Left renal pelvis (tissue), 4 donors: ENCODE measurements around the gene CLCC1. TPM values are rescaled to one million over a fixed set of nuclear protein-coding genes. Genes with fewer than 3 reads are reported as not detected.
A peak's percentile ranks its signal among the peaks of the same experiment; 100 is the strongest.
"Not testable (repeated sequence)": the region's sequence is repeated elsewhere in the genome, so short reads cannot be mapped to it uniquely, and the experiment has no call there.

ENCODE experiments used
- DNase-seq, 4 donors: peaks; one replicate each; pipeline ENCODE4 v3.0.0-alpha.2; 2013; ENCODE audit warnings: low read depth in 4 of 4, low spot score in 3 of 4
- polyA plus RNA-seq, 4 donors: library from polyadenylated mRNA; unstranded; fragments of 120-200 nt; gene quantifications; one replicate each; pipeline ENCODE4 v1.2.1, GENCODE V29; 2013; ENCODE audit not compliant: insufficient read length in 4 of 4

Gene CLCC1, protein sequence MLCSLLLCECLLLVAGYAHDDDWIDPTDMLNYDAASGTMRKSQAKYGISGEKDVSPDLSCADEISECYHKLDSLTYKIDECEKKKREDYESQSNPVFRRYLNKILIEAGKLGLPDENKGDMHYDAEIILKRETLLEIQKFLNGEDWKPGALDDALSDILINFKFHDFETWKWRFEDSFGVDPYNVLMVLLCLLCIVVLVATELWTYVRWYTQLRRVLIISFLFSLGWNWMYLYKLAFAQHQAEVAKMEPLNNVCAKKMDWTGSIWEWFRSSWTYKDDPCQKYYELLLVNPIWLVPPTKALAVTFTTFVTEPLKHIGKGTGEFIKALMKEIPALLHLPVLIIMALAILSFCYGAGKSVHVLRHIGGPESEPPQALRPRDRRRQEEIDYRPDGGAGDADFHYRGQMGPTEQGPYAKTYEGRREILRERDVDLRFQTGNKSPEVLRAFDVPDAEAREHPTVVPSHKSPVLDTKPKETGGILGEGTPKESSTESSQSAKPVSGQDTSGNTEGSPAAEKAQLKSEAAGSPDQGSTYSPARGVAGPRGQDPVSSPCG
- 10 to 100 TPM; 33.7 to 48.4 (median 41.5) TPM for polyA plus RNA-seq

DNA sequence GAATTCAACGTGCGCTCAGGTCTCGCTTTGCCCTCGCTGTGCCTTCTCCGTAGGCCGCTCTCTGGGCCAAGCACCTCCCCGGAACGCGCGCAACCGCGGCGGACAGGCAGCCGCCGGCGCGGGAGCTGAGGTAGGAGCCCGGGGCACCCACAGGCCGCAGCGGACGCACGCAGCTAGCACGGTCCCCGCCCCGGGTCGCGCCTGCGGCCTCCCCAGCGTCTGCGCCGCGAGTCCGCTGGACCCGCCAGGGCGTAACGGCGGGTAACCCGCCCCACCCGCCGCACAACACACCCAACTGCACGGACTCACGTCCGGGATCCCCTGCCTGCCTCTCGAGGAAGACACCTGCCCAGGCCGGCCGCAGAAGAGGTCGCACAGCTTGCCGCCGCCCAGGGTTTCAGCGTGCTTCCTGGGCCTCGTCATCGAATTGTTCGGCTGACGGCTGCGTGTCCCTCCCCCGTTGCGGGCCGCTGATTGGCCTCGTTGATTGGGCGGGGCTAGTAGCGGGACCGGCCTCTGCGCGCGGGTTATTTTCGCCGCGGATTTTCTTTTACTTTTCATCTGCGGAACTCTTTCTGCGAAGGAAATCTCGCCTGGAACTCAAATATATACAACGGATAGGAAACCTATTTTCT is at the start of gene CLCC1:
Gene CLCC1, minus strand, starts transcription at position 433 of the 635 bp plus-strand sequence. CDS start 13,047 bp downstream, outside the sequence.
- DNase-seq, result peak; percentile 76 to 82 (median 80)

DNA sequence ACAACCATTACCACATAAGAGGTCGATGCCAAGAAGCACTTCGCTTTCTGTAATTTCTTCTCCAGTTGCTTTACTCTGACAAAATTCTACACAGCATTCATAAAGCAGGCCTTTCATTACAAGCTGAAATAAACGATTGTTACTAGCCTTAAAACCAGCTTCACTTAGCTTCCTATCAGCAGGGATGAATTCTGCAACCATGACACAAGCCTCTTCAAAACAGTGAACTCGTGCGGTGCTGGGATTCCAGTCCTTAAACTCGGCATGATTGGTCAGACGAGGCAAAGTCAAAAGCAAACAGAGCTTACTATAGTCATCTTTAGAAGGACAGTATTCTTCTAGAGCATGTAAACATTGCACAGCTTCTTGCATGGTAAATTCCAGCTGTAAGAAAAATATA is 48.1 kb upstream of the CLCC1 start:
- no peak for DNase-seq

DNA sequence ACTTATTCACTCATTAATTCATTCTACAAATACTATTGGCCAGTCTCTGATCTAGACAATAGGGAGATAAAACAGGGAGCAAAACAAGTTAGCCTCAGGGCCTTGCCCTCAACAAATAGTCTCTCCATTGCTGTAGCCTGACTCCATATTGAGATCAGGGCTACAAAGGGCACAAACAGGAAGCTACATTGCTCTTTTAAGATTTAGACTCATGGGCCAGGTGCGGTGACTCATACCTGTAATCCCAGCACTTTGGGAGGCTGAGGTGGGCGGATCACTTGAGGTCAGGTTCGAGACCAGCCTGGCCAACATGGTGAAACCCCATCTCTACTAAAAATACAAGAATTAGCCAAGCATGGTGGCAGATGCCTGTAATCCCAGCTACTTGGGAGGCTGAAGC is 33.3 kb upstream of the CLCC1 start:
- DNase-seq, result not testable (repeated sequence)

DNA sequence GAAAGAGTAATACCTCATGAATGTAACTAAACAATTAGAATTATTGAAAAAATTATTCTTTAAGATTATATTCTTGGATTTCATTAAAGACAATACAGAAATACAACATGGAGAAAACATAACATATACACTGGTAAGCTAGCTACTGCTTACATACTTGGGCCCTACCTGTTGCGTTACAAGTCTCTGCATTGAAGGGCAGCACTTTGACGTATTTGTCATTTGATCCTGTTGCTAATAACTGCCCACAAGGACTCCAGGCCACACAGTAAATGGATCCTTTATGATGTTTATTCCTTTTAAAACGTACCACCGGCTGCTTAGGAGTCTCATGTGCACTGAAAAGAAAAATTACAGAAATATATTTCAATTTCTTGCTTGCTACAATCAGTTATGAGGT is 19.8 kb upstream of the CLCC1 start:
- no peak for DNase-seq

GRCh38 chr1:108976658-108977057 is 13.4 kb upstream of the CLCC1 start:
- DNase-seq, result no peak

DNA sequence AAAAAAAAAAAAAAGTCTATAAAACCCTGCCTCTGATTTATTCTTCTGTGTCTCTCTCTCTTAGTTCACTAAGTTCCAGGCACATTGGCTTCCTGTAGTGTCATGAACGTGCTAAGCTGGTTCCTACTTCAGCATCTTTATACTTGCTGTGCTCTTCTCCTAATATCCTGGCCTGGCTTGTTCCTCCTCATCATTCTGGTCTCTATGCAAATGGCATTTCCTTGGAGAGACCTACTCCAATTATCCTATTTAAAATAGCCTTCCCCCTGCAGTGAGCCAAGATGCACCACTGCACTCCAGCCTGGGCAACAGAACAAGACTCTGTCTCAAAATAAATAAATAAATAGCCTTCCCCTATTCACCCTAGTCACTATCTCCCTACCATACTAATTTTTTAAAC is 9.7 kb upstream of the CLCC1 start:
- DNase-seq, result no peak

GRCh38 chr1:108969346-108969745 is 6.1 kb upstream of the CLCC1 start:
- no peak for DNase-seq

- DNase-seq, result no peak
These were observed 618 bp downstream of the CLCC1 start for GRCh38 chr1:108962681-108963051.

GRCh38 chr1:108961752-108962486 is 1.4 kb downstream of the CLCC1 start:
- no peak for DNase-seq

DNA sequence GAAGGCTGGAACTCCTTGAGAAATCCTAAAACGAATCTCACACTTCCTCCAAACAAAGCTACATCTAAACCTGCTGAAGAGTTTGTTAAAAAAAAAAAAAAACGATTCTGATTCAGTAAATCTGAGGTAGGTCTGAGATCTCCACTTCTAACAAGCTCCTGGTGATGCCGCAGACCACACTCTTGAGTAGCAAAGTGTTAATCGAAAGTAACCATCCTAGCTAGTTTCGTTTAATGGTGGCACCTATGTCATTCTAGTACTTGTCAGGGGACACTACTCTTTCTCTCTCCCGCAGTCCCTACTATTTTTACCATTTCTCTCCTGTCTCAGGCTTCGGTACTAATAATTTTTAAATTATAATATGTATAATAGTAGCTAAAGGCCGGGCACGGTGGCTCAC is 2.1 kb downstream of the CLCC1 start:
- no peak for DNase-seq

DNA sequence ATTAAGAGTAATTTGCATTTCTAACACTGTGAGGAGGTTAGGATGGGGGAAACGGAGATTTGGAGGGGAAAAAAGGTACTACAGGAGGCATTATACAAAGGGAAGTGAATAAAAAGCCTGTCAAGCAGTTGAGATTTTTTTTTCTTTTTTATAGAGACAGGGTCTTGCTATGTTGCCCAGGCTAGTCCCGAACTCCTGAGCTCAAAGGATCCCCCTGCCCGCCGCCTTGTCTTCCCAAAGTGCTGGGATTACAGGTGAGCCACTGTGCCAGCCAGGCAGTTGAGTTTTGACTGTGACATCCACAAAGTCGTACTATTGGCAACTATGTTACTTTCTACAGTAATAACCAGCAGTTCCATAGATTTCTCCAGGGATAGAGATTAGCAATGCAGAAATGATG is 2.6 kb downstream of the CLCC1 start:
- DNase-seq, result no peak

GRCh38 chr1:108957888-108958287 is 5.4 kb downstream of the CLCC1 start:
- DNase-seq, result no peak

DNA sequence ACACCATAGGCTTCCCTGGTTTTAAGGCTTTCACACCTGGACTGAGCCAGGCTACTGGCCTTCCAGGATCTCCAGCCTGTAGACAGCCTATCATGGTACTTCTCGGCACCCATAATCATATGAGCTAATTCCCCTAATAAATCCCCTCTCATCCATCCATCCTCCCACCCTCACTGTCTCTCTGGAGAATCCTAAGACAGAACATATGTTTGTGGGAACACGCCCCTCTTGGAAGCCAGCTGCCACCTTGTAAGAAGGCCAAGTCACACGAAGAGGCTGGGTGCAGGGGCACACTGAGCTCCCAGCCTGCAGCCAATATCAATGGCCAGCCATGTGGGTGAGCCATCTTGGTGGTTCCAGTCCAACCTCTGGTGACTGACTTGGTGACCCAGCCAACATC is 7.4 kb downstream of the CLCC1 start:
- no peak for DNase-seq

DNA sequence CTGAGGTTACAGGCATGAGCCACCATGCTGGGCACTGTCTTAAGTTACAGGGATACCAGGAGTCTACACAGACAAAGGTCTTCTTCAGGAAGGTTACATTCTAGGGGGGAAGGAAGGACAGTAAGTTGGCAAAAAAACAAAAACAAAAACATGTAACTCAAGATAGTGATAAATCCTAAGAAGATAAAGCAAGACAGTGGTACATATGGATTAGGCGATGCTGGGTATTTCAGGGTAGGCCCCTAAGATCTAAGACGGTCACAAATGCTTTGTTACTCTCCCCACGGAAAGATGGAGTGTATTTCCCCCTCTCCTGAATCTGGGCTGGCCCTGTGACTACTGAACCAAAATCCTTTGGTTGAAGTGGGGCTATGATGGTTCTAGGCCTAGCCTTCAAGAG is 8.2 kb downstream of the CLCC1 start:
- no peak for DNase-seq

DNA sequence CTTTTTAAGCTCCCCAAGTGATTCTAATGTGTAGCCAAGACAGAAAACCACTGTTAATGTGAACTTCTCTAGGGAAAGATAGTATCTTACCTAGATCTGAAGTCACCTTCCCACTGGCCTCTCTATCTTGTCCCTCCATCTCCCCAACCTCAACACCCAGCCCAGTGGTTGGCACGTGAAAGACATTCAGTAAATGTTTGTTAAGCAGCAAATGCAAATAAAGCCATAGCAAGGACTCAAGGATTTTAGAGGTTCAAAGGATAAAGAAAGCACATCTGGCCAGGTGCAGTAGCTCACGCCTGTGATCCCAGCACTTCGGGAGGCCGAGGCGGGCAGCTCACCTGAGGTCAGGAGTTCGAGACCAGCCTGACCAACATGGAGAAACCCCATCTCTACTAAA is 9.8 kb downstream of the CLCC1 start:
- no peak for DNase-seq

GRCh38 chr1:108951242-108951641 is 12.0 kb downstream of the CLCC1 start:
- no peak for DNase-seq

GRCh38 chr1:108949044-108949443 is 14.2 kb downstream of the CLCC1 start:
- DNase-seq, result no peak

DNA sequence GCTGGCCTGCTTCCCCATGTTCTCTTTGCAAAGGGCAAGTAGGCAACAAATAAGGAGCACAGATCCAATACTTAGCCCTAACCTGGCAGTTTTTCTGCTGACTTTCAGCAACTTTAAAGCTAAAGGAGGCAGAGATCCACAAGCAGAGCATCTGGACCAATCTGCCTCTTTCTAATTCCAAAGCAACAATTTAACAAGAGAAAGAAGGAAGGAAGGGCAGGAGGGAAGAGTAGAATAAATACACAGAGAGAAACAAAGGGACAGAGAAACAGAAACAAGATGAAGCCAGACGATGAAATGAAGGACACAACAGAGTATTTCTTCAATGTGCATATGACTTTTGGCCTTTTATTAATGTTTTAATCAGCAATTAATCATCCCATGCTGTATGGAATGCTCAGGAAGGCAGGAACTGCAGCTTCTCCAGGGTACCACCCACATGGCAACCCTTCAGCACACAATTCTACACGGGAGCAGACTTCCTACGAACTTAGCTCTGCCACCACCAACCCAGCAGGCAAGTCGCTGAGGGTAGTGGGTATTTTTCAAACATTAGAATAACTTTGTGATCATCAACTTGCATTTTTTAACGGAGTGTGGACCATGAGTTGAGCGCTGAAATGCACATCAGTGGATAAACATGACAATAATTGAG is 15.3 kb downstream of the CLCC1 start:
- no peak for DNase-seq

GRCh38 chr1:108936170-108936569 is 27.1 kb downstream of the CLCC1 start:
- DNase-seq, result no peak

GRCh38 chr1:108933944-108934343 is 29.3 kb downstream of the CLCC1 start:
- no peak for DNase-seq

DNA sequence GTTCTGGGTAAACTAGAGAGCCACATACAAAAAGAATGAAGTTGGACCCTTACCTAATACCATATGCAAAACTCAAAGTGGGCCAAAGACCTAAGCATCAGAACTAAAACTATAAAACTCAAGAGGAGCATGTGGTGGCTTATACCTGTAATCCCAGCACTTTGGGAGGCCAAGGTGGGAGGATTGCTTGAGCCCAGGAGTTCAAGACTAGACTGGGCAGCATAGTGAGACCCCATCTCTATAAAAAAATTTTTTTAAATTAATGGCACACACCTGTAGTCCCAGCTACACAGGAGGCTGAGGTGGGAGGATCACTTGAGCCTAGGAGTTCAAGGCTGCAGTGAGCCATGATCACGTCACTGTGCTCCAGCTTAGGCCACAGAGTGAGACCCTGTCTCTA is 35.7 kb downstream of the CLCC1 start:
- DNase-seq, result not testable (repeated sequence)
